H1 (cell line): ENCODE results near the gene DNAJB1.

ENCODE experiments used
- ASH2L ChIP-seq: fragments of 200-600, 300-600 bp; sonication (generic); IDR thresholded peaks from one replicate; pipeline ENCODE4 v1.7.1; 2017; ENCODE audit warnings: low read length
- TF ChIP-seq, protein P1 (sequence below), 3 experiments: IDR thresholded peaks; 1 replicate in 2 of 3; 2 replicates in 1 of 3; pipeline versions ENCODE4 v1.5.1 to v1.6.1; 2011; ENCODE audit warnings: low read length in 3 of 3, mild to moderate bottlenecking in 3 of 3, inconsistent platforms in 2 of 3, low read depth in 1 of 3, moderate library complexity in 1 of 3; ENCODE audit not compliant: insufficient read depth in 1 of 3; ENCODE audit errors: control extremely low read depth in 1 of 3

DNA sequence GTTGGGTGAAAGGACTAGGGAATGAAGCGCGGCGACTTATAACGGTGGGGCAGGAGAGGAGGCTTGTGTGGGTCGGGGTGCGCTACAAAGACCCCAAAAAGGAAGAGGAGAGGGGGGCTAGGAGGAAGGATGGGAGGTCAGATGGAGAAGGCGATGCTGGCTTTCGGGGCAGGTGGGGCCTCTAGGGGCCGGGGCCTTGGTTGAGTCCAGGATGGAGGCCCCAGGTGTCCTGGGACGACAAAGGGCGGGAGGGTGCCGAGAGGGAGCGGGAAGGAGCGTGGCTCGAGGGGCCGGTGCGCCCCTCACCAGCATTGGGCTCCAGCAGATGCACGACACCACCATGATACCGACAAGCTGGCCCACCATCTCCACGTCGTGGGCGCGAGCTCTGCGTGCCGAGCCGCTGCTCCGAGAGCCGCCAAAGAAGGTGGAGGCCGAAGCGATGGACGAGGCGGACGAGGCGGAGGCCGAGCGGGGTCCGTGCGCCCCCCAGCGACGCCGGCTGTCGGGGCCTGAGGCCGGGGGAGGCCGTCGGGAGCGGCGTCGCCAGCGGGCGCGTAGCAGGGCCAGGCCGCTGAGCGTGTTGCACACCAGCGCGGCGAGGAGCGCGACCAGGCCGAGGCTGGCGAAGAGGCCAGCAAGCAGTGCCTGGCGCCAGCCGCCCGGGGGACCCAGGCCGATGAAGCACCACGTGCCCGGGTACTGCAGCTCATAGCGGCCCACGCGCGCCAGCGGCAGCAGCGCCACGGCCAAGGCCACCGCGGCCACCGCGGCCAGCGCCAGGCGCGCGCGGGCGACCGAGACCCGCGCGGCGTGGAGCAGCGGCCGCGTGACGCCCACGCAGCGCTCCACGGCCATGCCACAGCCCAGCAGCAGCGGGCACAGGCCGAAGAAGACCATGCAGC lies 44.9 kb downstream of the DNAJB1 start:
- TF ChIP-seq, protein P1, sequence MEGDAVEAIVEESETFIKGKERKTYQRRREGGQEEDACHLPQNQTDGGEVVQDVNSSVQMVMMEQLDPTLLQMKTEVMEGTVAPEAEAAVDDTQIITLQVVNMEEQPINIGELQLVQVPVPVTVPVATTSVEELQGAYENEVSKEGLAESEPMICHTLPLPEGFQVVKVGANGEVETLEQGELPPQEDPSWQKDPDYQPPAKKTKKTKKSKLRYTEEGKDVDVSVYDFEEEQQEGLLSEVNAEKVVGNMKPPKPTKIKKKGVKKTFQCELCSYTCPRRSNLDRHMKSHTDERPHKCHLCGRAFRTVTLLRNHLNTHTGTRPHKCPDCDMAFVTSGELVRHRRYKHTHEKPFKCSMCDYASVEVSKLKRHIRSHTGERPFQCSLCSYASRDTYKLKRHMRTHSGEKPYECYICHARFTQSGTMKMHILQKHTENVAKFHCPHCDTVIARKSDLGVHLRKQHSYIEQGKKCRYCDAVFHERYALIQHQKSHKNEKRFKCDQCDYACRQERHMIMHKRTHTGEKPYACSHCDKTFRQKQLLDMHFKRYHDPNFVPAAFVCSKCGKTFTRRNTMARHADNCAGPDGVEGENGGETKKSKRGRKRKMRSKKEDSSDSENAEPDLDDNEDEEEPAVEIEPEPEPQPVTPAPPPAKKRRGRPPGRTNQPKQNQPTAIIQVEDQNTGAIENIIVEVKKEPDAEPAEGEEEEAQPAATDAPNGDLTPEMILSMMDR (IDR thresholded peaks at IDR 0.05; ENCODE audit: control extremely low read depth in 1 of 3, insufficient read depth in 1 of 3, low read depth in 1 of 3, low read length in 3 of 3): no peak
- TF ChIP-seq ASH2L: no peak
